GM18520 (cell line): ENCODE measurements around the gene AMIGO1.
"Not testable (repeated sequence)": the region's sequence is repeated elsewhere in the genome, so short reads cannot be mapped to it uniquely, and the experiment has no call there.

Experiments
- ATAC-seq: cut with Tn5 transposase; IDR thresholded peaks from one replicate; pipeline ENCODE4 v1.9.1; 2021; ENCODE audit not compliant: unreplicated experiment

AMIGO1 gene

DNA sequence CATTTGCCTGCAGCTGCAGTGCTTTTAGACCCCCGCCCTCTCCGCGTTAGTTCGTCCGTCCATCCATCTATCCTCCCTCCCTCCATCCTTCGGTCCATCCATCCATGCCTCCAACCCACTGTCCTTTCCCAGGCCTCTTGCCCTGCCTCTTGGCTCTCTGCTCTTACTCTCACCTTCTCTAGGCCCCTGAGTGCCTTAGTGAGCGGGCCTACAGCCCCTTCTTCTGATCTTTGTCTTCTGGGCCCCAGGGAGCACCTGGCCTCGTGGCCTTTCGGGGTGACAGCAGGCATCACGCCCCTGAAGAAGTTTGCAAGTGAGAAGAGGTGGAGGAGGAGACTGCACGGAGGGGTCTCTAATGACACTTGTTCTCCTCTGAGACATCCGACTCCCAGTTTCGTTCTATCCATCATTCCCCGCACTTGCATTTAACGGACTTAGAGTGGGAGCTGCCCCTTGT is 25.0 kb downstream of the AMIGO1 start:
- no peak for ATAC-seq

DNA sequence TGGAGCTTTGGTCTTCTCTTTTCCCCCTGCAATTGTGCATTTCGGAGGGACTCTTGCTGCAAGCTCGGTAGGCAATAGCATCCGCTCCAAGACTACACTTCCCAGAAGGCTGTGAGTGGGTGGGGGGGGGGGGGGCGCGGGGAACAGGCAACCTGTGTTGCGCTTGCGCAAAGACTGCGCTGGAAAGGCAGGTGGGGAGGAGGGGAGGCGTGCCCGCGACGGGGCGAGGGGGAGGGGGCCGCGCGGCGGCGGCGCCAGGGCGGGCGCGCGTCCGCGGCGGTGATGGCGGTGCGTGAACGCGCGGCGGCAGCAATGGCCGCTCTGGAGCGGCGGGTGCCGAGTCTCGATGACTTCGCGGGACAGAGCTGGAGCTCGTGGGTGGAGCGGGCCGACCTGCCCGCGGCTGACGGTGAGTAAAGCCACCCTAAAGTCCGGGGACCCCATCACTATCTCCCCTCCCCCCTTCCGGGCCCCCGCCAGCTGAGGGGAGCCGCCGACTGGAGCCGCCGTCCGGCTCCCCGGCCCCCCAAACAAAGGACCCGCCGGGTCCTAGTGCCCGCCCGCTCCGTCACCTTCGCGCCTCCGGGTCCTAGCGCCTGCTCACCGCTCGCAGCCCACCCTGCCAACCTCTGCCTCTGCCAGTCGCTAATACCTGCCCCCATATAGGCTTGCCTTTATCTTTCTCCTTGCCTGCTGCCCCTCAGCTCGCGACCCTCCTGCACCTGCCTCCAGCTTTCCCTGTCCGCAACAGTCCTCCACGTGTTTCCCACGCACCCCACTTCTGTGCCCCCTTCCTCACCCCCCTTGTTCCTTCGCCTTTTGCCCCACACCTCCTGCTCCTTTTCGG is 25.6 kb downstream of the AMIGO1 start, which contains the start of gene ATXN7L2:
Gene ATXN7L2, plus strand, starts transcription at position 234 of the 847 bp plus-strand sequence. Its CDS starts 49 bp downstream, at position 283.
- peak; percentile 73 for ATAC-seq

DNA sequence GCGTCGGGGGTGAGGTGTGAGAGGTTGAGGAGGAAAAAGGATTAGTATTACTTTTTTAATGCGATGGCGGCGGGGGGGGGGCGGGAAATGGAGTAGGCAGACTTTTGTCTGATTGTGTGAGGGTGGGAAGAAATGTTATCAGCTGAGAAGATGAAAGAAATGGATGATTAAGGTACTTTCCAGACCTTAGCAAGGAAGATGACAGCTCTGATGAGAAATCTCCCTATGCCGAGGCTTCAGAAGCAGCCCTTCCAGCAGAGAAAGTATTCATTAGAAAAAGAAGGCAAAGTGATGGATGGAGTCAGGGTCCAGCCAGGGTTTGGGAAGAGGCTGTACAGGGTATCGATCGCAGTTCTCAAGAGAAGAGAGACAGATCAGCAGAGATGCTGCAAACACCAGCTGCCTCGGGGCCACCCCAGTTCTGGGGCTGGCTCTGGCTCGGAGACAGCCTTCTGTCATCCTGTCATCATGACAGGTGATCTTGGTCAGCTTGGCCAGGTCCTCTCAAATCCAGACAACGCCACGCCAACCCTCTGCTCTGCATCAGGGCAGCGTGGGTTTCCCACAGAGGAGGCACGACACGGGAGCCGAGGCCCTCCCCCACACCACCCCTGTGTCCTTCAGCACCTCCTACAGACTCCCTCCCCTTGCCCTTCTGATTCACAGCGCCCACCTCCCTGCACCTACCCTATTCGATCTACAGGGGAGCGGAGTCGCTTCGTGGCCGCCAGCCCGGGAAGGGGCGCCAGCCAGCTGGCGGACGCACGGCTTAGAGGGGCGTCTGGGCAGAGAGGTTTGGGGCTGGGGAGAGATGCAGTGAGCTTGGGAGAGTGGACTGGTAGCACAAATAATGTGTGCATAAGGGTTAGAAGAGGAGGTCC is 26.5 kb downstream of the AMIGO1 start:
- ATAC-seq, result peak; percentile 11

DNA sequence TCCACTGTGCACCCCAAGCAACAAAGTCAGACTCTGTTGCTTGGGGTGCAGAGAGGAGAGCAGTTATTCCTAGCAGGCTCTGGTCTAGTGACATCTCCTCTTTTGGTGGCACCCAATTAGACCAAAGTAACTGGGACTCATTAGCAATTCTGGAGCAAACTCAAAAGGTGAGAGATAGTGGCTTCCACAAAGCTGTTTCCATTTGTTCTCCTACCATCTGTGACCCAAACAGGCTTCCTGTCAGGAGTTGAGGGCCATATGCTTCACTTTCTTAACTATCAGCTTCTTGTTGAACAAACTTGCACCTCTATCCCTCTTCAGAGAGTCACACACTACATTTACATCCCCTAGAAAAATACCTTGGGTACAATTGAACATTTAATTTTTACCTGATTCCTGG is 27.3 kb downstream of the AMIGO1 start:
- ATAC-seq, result no peak

DNA sequence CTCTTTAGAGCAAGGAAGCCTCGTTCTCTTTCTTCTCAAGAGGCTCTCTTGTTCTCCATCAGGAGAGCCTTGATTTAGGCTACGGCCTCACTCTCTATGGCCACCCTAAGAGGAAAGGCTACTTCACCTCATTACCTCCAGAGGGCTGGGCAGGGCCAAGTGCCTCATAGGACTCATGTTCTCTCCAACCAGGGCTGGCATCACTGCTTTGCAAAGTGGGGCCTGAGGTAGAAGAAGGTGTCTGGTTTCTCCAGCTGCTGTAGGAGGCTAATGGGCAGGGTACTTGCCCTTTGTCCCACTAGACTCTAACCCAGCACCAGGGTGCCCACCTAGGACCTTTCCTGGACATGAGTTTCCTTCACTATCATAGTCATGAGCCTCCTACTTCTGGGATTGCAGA is 27.9 kb downstream of the AMIGO1 start:
- ATAC-seq, result no peak

DNA sequence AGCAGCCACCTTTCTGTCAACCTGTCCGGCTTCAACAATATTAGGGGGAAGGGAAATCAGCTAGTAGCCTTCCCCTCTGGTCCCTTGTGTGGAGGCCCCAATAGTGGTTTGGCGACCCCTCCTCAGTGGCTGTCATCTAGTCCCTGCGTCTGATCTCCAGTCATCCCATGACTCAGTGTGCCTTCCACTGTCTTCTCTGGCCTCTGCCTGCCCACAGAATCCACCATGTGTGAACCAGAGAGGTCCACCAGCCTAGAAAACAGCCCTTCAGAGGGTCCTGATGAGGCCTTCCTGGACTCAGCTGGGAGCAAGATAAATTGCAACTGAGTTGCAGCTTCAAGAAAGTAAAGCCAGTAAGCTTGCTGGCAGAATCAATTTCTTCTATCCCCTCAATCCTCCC is 29.6 kb downstream of the AMIGO1 start:
- ATAC-seq, result no peak

DNA sequence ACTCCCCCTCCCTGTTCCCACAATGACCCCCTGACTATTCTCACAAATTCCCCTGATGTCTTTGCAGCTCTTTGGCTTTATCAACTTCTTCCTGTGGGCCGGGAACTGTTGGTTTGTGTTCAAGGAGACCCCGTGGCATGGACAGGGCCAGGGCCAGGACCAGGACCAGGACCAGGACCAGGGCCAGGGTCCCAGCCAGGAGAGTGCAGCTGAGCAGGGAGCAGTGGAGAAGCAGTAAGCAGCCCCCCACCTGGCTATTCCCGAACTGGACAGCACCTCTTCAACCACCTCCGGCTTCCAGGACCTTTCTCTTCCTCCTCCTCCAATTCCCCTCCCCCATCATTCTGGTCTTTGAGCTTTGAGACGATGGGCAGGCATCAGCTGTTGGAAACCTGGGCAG is 30.2 kb downstream of the AMIGO1 start:
- ATAC-seq, result no peak

DNA sequence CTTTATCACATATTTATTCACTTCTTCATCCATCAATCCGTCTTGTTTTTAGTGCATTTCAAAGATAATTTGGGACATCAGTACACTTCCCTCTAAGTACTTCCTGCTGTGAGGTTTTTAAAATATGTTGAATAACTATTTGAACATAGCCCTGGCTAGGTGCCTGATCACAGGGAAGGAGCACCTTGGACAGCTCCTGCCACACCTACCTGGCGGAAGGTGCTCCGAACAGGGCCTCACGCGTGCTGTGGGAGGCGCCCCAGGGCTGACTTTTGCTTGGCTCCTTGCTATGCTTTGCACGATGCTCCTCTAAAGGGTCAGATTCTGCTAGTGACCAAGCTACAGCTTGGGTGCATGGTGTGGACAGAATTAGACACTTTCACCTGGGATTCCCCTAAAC is 30.7 kb downstream of the AMIGO1 start:
- ATAC-seq, result no peak

DNA sequence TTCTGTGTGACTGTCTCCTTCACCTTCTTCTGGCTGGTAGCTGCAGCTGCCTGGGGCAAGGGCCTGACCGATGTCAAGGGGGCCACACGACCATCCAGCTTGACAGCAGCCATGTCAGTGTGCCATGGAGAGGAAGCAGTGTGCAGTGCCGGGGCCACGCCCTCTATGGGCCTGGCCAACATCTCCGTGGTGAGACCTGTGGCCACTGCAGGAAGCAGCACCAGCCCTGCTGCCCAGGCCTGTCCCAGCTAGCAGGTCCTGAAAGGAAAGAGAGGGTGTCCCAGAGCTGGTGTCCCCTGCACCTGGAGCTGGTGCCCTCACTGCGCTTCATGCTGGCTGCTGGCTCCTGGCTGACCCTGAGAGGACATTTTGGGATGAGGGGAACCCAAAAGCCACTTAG is 31.7 kb downstream of the AMIGO1 start:
- no peak for ATAC-seq

DNA sequence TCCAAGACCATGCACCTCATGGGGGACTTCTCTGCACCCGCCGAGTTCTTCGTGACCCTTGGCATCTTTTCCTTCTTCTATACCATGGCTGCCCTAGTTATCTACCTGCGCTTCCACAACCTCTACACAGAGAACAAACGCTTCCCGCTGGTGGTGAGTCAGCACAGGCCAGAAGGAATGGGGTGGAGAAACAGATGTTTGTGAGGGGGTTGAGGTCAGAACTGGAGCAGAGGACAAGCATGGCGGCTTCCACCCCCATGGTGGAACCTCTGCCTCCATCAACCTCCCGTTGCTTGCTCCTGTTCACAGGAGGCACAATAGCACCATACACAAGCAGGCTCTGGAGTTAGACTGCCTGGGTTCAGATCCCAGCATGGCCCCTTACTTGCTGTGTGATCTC is 32.7 kb downstream of the AMIGO1 start:
- no peak for ATAC-seq

DNA sequence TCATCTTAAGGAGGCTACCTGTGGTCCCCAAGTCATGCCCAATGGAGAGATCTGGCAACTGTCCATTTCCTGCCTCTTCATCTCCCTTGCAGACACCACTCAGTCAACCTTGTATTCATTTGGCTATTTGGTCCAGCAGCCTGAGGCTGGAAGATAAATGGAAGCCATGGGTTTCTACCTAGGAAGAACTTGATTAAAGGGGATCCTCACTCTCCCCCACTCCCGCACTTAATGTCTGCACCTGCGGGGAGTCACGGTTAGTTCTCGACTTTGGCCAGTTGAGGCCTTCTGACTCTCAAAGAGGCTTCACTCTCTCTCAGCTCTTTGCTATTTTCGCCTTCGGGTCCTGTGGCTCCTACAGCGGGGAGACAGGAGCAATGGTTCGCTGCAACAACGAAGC is 34.3 kb downstream of the AMIGO1 start:
- ATAC-seq, result no peak

DNA sequence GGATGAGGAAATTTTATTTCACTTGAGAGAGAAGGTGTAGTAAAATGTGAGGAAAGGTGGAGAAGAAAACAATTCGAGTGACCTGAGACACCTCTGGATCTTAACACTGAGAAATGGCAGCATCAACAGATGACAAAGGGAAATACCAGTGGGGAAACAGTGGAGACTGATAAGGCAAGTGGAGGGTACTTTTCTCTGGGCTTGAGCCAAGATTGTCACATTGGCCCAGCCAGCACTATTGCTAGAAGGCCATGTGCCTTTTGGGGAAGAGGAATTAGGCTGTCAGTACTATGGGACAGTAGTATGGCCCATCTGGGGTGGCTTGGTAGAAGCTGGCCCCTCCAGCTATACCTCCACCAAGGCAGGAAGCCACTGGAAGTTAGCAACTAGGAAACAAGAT is 34.8 kb downstream of the AMIGO1 start:
- ATAC-seq, result no peak

DNA sequence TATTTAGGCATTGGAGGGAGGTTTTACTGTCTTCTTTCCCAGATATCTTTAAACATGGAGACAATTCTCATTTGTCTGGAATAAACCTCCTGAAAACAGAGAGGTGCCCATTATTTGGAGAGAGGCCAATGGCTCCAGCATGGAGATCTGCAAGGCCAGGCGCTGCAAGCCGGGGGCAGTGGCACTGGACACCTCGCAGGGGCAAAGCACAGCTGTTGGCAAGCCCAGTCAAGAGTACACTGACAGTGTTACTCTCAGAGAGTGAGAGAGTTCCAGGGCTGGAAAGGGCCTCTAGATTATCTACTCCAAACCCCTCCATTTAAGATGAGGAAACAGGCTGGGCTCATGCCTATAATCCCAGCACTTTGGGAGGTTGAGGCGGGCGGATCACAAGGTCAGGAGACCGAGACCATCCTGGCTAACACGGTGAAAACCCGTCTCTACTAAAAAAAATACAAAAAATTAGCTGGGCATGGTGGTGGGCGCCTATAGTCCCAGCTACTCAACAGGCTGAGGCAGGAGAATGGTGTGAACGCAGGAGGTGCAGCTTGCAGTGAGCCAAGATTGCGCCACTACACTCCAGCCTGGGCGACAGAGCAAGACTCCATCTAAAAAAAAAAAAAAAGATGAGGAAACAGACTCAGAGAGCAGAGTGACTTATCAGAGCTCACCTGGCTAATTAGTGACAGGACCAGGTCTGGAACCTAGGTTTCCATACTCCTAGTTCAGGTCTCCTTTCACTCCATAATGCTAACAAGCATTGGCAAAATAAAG is 36.1 kb downstream of the AMIGO1 start:
- not testable (repeated sequence) for ATAC-seq

DNA sequence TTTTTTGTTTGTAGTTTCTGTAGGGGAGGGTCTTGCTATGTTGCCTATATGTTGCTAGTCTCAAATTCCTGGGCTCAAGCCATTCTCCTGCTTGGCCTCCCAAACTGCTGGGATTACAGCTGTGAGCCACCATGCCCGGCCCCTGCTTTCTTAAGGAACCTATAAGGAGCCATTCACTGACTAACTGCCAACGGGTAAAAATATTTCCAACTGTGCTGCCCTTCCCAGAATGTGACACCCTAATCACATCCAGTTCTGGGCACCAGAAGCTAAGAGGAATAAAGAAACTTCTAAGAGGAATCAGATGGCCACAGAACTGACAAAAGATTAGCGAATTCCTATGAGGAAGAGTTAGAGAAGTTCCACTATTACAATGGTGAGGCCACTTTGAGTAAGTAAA is 36.7 kb downstream of the AMIGO1 start:
- no peak for ATAC-seq

DNA sequence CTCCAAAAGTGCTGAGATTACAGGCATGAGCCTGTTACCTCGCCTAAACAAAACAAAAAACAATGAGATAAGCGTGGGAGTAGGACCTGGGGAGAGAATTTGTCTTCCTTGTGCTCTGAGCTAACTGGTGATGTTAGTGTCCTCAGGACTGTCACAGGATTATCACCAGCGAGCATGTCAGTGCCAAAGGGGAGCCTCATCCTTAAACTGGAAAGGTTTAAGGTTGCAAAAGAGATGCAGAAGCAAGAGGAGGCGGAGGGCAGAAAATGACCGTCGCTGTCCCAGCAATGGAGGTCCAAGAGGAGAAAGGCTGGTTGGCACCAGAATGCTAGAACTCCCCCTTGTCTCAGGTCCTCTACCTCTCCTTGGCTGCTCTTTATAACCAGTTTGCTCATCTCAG is 39.3 kb downstream of the AMIGO1 start:
- ATAC-seq, result no peak

DNA sequence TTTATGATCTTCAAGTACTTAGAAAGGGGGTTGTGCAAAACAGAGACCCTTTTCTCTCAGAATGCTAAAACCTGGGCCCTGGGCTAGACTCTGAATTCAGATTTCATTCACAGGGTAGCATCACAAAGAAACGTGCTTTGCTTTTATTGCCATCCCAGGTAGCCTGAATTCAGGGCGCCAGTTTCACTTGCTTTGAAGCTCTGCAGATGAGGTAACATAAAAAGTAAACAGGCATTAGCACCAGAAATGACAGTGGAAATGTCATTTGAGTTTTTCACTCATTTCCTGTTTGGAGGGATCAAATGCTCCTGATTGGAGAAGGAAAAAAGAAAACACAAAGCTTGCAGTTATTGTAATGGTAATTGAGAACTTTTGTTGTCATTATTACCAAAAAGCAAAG is 40.6 kb downstream of the AMIGO1 start:
- ATAC-seq, result no peak

DNA sequence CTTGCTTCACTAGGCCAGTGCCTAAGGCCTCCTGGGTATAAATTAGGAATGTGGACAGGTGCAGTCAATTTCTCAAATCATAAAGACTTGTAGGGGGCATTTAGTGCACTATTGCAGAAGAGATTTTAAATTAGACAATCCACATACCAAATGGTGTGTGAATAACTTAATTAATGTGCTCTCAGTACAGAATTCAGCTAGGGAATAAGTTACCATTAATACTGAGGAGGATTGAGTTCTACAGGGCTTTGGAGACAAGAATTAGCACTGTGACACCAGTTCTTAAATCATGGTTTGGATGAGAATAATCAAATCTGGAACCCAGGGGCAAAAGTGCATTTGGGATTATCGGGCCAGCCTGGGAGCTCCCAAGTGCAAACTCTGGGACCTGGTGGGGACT is 41.5 kb downstream of the AMIGO1 start:
- ATAC-seq, result no peak

DNA sequence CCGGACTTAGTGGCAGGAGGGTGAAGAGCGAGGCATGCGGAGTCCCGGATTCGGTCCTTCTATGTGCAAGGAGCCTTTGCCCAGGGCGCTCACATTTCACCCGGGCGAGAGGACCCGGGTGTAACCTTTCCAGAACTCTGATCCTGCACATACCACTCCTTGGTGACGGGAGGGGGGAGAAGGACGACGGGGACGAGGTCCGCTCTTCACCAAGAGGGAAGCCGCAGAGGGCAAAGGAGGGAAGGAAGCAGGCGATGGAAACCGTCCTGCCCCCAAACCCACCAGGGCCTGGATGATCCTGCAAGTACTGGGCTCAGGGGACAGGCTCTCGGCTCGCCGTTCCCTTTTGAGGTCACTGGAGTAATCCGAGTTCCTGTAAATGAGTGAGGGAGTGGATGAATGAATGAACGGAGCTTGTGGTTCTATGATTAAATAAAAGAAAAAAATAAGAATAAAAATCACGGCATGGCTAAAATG is 42.2 kb downstream of the AMIGO1 start:
- ATAC-seq, result no peak

DNA sequence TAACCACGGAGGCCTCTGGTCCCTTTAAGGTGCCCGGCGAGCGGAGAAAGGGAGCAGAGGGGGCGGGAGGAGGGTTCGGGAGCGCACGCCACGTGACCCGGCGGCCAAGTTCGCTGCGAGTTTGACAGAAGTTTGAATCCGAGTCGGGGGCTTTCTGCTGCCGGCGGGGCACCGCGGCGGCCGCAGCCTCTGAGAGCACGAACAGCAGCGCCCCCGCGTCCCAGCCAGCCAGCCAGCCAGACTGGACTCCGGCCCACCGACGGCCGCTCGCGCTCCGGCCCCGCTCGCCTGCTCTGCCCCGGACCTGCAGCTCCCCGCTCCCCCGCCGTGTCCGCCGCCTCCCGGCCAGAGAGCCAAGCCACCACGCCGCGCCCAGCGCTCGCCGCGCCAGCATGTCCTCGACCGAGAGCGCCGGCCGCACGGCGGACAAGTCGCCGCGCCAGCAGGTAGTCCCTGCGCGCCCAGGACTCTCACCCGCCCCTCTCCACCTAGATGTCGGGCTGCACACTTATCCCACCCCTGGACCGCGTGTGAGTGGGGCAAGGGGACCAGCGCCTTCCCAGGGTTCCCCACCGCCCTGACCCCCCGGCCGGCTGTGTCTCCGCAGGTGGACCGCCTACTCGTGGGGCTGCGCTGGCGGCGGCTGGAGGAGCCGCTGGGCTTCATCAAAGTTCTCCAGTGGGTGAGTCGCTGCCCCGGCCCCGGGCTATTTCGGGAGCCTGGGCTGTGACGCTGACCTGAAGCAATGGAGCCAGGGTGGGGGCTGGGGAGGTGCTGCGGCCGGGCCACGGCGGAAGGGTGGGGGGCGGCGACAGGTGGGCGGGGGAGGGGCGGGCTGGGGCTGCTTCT is 42.9 kb downstream of the AMIGO1 start, which contains the start of gene SYPL2:
Gene SYPL2, plus strand, starts transcription at position 95 of the 849 bp plus-strand sequence. Its CDS starts 298 bp downstream, at position 393.
- ATAC-seq, result no peak

DNA sequence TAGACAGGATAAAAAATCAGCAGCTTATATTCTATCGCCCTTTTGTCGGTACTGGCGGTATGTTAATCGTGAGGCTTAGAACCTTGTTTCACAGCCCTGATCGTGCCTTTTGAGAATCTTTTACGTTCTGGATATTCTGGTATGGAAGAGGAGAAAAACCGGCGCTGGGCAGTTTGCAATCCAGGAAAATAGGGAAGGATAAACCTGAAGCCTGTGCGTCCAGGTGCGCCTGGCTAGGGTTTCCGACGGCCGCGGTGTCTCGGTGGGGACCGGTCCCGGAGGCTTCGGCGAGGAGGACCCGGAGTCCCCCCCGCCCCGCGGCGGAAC is 43.4 kb downstream of the AMIGO1 start:
- ATAC-seq, result no peak
